HEK293 (cell line): ENCODE results near the gene FOXN3.

Experiments
- CTCF ChIA-PET: fragments of 350-600 bp; formaldehyde crosslinking; extraction: SDS; loops from one replicate; lab custom pipeline; 2021; ENCODE audit warnings: antibody characterized with exemption; lab: Yijun Ruan, JAX
- POLR2A ChIA-PET: fragments of 300-600 bp; formaldehyde crosslinking; extraction: SDS; loops from one replicate; lab custom pipeline; 2020; ENCODE audit warnings: antibody characterized with exemption, inconsistent platforms; lab: Yijun Ruan, JAX
- H3K27ac ChIP-seq: fragments of 200-500 bp; sonication (Bioruptor generic); 2 replicates; pipeline ENCODE4 v1.5.1; 2014; ENCODE audit warnings: low read depth, low read length, control low read depth, inconsistent platforms; ENCODE audit errors: extremely low read depth
- H3K36me3 ChIP-seq, 2 experiments: fragments of 200-500 bp in 1 of 2; sonication (Bioruptor generic) in 1 of 2; 1 replicate in 1 of 2; 2 replicates in 1 of 2; pipeline ENCODE4 v1.5.1; 2014 to 2017; ENCODE audit warnings: inconsistent platforms in 2 of 2, low read length in 2 of 2; ENCODE audit not compliant: control insufficient read depth in 2 of 2, insufficient read depth in 1 of 2
- H3K4me1 ChIP-seq: fragments of 200-500 bp; sonication (Bioruptor generic); 2 replicates; pipeline ENCODE4 v1.5.1; 2014; ENCODE audit warnings: mild to moderate bottlenecking, low read length, inconsistent platforms; ENCODE audit not compliant: control insufficient read depth, insufficient read depth
- H3K4me3 ChIP-seq: 2 replicates; pipeline ENCODE4 v1.5.1; 2011; ENCODE audit warnings: low read depth, mild to moderate bottlenecking, control low read depth, low read length, moderate library complexity
- H3K9me3 ChIP-seq: fragments of 200-500 bp; sonication (Bioruptor generic); 2 replicates; pipeline ENCODE4 v1.5.1; 2014; ENCODE audit warnings: low read depth, low read length, inconsistent platforms; ENCODE audit not compliant: control insufficient read depth, insufficient read depth
- ATF2 ChIP-seq: fragments of 450-650 bp; formaldehyde crosslinking; IDR thresholded peaks from 2 replicates; pipeline ENCODE4 v1.5.1; 2016; ENCODE audit warnings: missing biosample characterization, missing genetic modification characterization, low read depth
- EGR2 ChIP-seq: fragments of 450-650 bp; formaldehyde crosslinking; IDR thresholded peaks from 2 replicates; pipeline ENCODE4 v1.5.1; 2016; ENCODE audit warnings: low read depth, missing biosample characterization, missing genetic modification characterization
- OSR2 ChIP-seq: fragments of 450-650 bp; formaldehyde crosslinking; IDR thresholded peaks from 2 replicates; pipeline ENCODE4 v1.5.1; 2016; ENCODE audit warnings: missing biosample characterization, missing genetic modification characterization
- REST ChIP-seq: fragments of 450-650 bp; formaldehyde crosslinking; IDR thresholded peaks from 2 replicates; pipeline ENCODE4 v1.5.1; 2016; ENCODE audit warnings: missing biosample characterization, missing genetic modification characterization
- ZBTB26 ChIP-seq: fragments of 450-650 bp; formaldehyde crosslinking; optimal IDR thresholded peaks from 2 replicates; pipeline ENCODE3; 2016; ENCODE audit warnings: missing biosample characterization, mild to moderate bottlenecking, missing genetic modification characterization
- ZNF211 ChIP-seq: fragments of 450-650 bp; formaldehyde crosslinking; IDR thresholded peaks from 2 replicates; pipeline ENCODE4 v1.5.1; 2016; ENCODE audit warnings: low read depth, missing biosample characterization, missing genetic modification characterization
- ZNF324 ChIP-seq: fragments of 450-650 bp; formaldehyde crosslinking; IDR thresholded peaks from 2 replicates; pipeline ENCODE4 v1.5.1; 2016; ENCODE audit warnings: missing biosample characterization, missing genetic modification characterization
- ZNF350 ChIP-seq: fragments of 450-650 bp; formaldehyde crosslinking; IDR thresholded peaks from 2 replicates; pipeline ENCODE4 v1.5.0; 2017; ENCODE audit warnings: missing biosample characterization, mild to moderate bottlenecking, missing genetic modification characterization
- ZNF501 ChIP-seq: fragments of 450-650 bp; formaldehyde crosslinking; IDR thresholded peaks from 2 replicates; pipeline ENCODE4 v1.5.1; 2016; ENCODE audit warnings: missing biosample characterization, missing genetic modification characterization
- ZNF513 ChIP-seq: fragments of 450-650 bp; IDR thresholded peaks from 2 replicates; pipeline ENCODE4 v1.5.1; 2018; ENCODE audit warnings: missing biosample characterization, missing genetic modification characterization
- ZNF514 ChIP-seq: fragments of 450-650 bp; formaldehyde crosslinking; IDR thresholded peaks from 2 replicates; pipeline ENCODE4 v1.5.1; 2016; ENCODE audit warnings: missing biosample characterization, missing genetic modification characterization
- ZNF596 ChIP-seq: fragments of 450-650 bp; IDR thresholded peaks from 2 replicates; pipeline ENCODE4 v1.5.0; 2018; ENCODE audit warnings: missing biosample characterization, mild to moderate bottlenecking, missing genetic modification characterization, moderate library complexity
- ZNF747 ChIP-seq: fragments of 450-650 bp; formaldehyde crosslinking; IDR thresholded peaks from 2 replicates; pipeline ENCODE4 v1.5.1; 2016; ENCODE audit warnings: missing biosample characterization, missing genetic modification characterization

FOXN3 gene

GRCh38 chr14:89196545-89196944 lies 220.5 kb downstream of the FOXN3 start:
- ChIA-PET POLR2A (no interaction called here), CTCF (no interaction called here)
- Histone ChIP-seq H3K36me3 (no peaks in the 10 kb centered on the region), H3K4me3 (no peak overlapping the region), H3K27ac (no peak overlapping the region), H3K9me3 (no peaks in the 10 kb centered on the region), H3K4me1 (no peaks in the 10 kb centered on the region)
- TF ChIP-seq ATF2 (no peak), ZNF514 (tag by site-specific recombination) (no peak)

- TF ChIP-seq ZNF747 (tag by site-specific recombination), result no peak
- TF ChIP-seq ZNF350 (tag by site-specific recombination), result no peak
- TF ChIP-seq EGR2, result no peak
- TF ChIP-seq ZNF501, result no peak
- TF ChIP-seq ATF2, result no peak
- no peak for TF ChIP-seq OSR2 (tag by site-specific recombination)
- TF ChIP-seq ZNF596, result no peak
- TF ChIP-seq REST, result no peak
- TF ChIP-seq ZNF513, result no peak
- TF ChIP-seq ZBTB26 (tag by site-specific recombination), result no peak
- TF ChIP-seq ZNF211 (tag by site-specific recombination), result no peak
- TF ChIP-seq ZNF324 (tag by site-specific recombination), result no peak
- CTCF ChIA-PET, result interaction anchor here (0.7 to 1.7 kb wide), 2 partner anchors 17 to 779 kb away, joined by 4 to 8 read pairs; no protein-coding TSS in a partner anchor
- no peaks in the 10 kb centered on the region for H3K4me1 ChIP-seq
- H3K27ac ChIP-seq, result no peak overlapping the region
- no peak overlapping the region for H3K4me3 ChIP-seq
- no peaks in the 10 kb centered on the region for H3K36me3 ChIP-seq
- no peaks in the 10 kb centered on the region for H3K9me3 ChIP-seq
- POLR2A ChIA-PET, result no interaction called here
Observed at GRCh38 chr14:89194376-89194775, 222.7 kb downstream of the FOXN3 start.
